Upper lobe of left lung (tissue), 6 donors: ENCODE results near the gene GNG13. TPM values are rescaled to one million over a fixed set of nuclear protein-coding genes. Genes with fewer than 3 reads are reported as not detected.
A peak's percentile ranks its signal among the peaks of the same experiment; 100 is the strongest.

Experiments used
- ATAC-seq, 2 donors: fragments of 200-7000 bp; cut with Tn5 transposase; one replicate each; pipeline ENCODE4 v1.9.1; 2022; ENCODE audit warnings: mild to moderate bottlenecking in 2 of 2, moderate library complexity in 2 of 2; ENCODE audit not compliant: low FRiP score in 2 of 2
- DNase-seq, 2 donors: peaks; one replicate each; pipeline ENCODE4 v3.0.0-alpha.2; 2019 to 2020
- H3K27ac ChIP-seq, 4 donors: fragments of 200-600 bp; sonication (generic); one replicate each; pipeline ENCODE4 v1.5.1; 2016 to 2019
- H3K27me3 ChIP-seq, 4 donors: fragments of 200-600 bp; sonication (generic); one replicate each; pipeline ENCODE4 v1.5.1; 2017 to 2019
- H3K36me3 ChIP-seq, 4 donors: fragments of 200-600 bp; sonication (generic); one replicate each; pipeline ENCODE4 v1.5.1; 2016 to 2019
- H3K4me1 ChIP-seq, 4 donors: fragments of 200-600 bp; sonication (generic); one replicate each; pipeline ENCODE4 v1.5.1; 2018 to 2019
- H3K4me3 ChIP-seq, 4 donors: fragments of 200-600 bp; sonication (generic); one replicate each; pipeline ENCODE4 v1.5.1; 2017 to 2019; ENCODE audit warnings: mild to moderate bottlenecking in 2 of 4, moderate library complexity in 1 of 4
- H3K9me3 ChIP-seq, 4 donors: fragments of 200-600 bp; sonication (generic); one replicate each; pipeline ENCODE4 v1.5.1; 2018 to 2019
- EP300 ChIP-seq, 4 donors: sonication (generic); formaldehyde crosslinking; IDR thresholded peaks; one replicate each; pipeline ENCODE4 v1.5.1; 2017; ENCODE audit warnings: antibody characterized with exemption in 4 of 4, control low read depth in 2 of 4
- POLR2A ChIP-seq, 4 donors: fragments of 450-650 bp; IDR thresholded peaks; one replicate each; pipeline ENCODE4 v1.5.1; 2016 to 2017; ENCODE audit warnings: antibody characterized with exemption in 4 of 4, mild to moderate bottlenecking in 2 of 4
- POLR2AphosphoS5 ChIP-seq, 2 donors: sonication (generic); formaldehyde crosslinking; IDR thresholded peaks; one replicate each; pipeline ENCODE4 v1.5.1; 2017; ENCODE audit warnings: antibody characterized with exemption in 2 of 2
- WGBS, 2 donors: methylation state at CpG; one replicate each; pipeline ENCODE4 v1.1.5; 2017 to 2018; 5-methylcytosine and 5-hydroxymethylcytosine counted together
- total RNA-seq, 6 donors: library from RNA; depleted of rRNA in 4 of 6; stranded (reverse); fragments of >200 nt in 4 of 6; gene quantifications; one replicate each; pipeline versions ENCODE4 v1.1.0 to v1.2.1, GENCODE V29; 2016 to 2021
- TF ChIP-seq, protein P1 (sequence below), 6 experiments: fragments of 450-650 bp in 4 of 6; fragments of 200-600 bp in 2 of 6; sonication (generic) in 2 of 6; IDR thresholded peaks; one replicate each; pipeline ENCODE4 v1.5.1; 2016 to 2019; ENCODE audit warnings: antibody characterized with exemption in 6 of 6
- donor health status: DM: no; HTN: no; CAD: no; lungs with moderate emphysema.
- donor health status: DM: no; HTN: yes; CAD: no; lungs with severe emphysema.

Gene GNG13
- total RNA-seq, 6 donors from 2014 or later: not detected

DNA sequence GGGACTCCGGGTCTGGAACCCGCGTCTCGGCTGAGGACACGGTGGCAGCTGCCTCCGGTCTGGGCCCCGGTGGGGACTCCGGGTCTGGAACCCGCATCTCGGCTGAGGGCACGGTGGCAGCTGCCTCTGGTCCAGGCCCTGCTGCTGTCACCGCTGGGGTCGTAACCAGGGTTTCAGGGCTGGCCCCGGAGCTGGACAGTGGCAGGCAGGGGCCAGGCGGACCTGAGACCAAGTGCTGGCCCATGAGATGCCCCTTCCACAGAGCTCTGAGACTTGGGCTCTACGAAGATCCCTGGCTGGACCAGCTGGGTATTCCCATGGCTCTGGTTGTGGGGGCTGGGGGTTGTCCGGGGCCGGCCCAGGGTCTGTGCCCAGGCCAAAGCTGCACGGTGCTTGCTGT lies 16.1 kb downstream of the GNG13 start:
- peak in 1 of 2 donors; percentile 66 for DNase-seq
- WGBS, 2 donors: 92 to 100% methylated on average over 6 to 8 of the region's 19 CpGs
- Histone ChIP-seq H3K27me3 (no peaks in the 10 kb centered on the region), H3K9me3 (no peaks in the 10 kb centered on the region), H3K36me3 (peaks cover 0 to 18% (median 8%) of the 10 kb centered on the region in 4 donors), H3K4me1 (peaks cover 17 to 46% (median 24%) of the 10 kb centered on the region in 4 donors), H3K27ac (no peak overlapping the region), H3K4me3 (no peak overlapping the region)
- TF ChIP-seq POLR2AphosphoS5 (IDR thresholded peaks at IDR 0.05) (no peak), POLR2A (IDR thresholded peaks at IDR 0.05) (no peak), EP300 (IDR thresholded peaks at IDR 0.05) (no peak)
- TF ChIP-seq, protein P1, sequence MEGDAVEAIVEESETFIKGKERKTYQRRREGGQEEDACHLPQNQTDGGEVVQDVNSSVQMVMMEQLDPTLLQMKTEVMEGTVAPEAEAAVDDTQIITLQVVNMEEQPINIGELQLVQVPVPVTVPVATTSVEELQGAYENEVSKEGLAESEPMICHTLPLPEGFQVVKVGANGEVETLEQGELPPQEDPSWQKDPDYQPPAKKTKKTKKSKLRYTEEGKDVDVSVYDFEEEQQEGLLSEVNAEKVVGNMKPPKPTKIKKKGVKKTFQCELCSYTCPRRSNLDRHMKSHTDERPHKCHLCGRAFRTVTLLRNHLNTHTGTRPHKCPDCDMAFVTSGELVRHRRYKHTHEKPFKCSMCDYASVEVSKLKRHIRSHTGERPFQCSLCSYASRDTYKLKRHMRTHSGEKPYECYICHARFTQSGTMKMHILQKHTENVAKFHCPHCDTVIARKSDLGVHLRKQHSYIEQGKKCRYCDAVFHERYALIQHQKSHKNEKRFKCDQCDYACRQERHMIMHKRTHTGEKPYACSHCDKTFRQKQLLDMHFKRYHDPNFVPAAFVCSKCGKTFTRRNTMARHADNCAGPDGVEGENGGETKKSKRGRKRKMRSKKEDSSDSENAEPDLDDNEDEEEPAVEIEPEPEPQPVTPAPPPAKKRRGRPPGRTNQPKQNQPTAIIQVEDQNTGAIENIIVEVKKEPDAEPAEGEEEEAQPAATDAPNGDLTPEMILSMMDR (IDR thresholded peaks at IDR 0.05): no peak
- no peak for ATAC-seq

- TF ChIP-seq POLR2AphosphoS5 (IDR thresholded peaks at IDR 0.05) (no peak), POLR2A (IDR thresholded peaks at IDR 0.05) (no peak), EP300 (IDR thresholded peaks at IDR 0.05) (no peak)
- TF ChIP-seq, protein P1 (IDR thresholded peaks at IDR 0.05): no peak
- H3K4me1 ChIP-seq: peaks cover 9 to 38% (median 17%) of the 10 kb centered on the region in 4 donors
These were observed 17.0 kb downstream of the GNG13 start for GRCh38 chr16:783404-784161.

GRCh38 chr16:782766-783403 lies 17.6 kb downstream of the GNG13 start:
- H3K4me1 ChIP-seq: peaks cover 9 to 35% (median 17%) of the 10 kb centered on the region in 4 donors
- TF ChIP-seq POLR2A (IDR thresholded peaks at IDR 0.05): no peak
- TF ChIP-seq, protein P1 (IDR thresholded peaks at IDR 0.05): no peak
- TF ChIP-seq POLR2AphosphoS5 (IDR thresholded peaks at IDR 0.05): no peak
- no peak for TF ChIP-seq EP300 (IDR thresholded peaks at IDR 0.05)
- H3K4me3 ChIP-seq: no peak overlapping the region
- DNase-seq (no peak), ATAC-seq (no peak)
- 52 to 100% methylated on average over 3 to 23 of the region's 36 CpGs for WGBS, 2 donors
- no peaks in the 10 kb centered on the region for H3K9me3 ChIP-seq
- peaks cover 0 to 18% (median 8%) of the 10 kb centered on the region in 4 donors for H3K36me3 ChIP-seq
- H3K27ac ChIP-seq: no peak overlapping the region
- no peaks in the 10 kb centered on the region for H3K27me3 ChIP-seq

More at GRCh38 chr16:783404-784161, 17.0 kb downstream of the GNG13 start:
- Histone ChIP-seq H3K27ac (no peak overlapping the region), H3K4me3 (no peak overlapping the region), H3K36me3 (peaks cover 0 to 18% (median 8%) of the 10 kb centered on the region in 4 donors), H3K27me3 (no peaks in the 10 kb centered on the region), H3K9me3 (no peaks in the 10 kb centered on the region)
- ATAC-seq (no peak), DNase-seq (no peak)
- 20 to 58% methylated on average over 5 to 17 of the region's 17 CpGs for WGBS, 2 donors

DNA sequence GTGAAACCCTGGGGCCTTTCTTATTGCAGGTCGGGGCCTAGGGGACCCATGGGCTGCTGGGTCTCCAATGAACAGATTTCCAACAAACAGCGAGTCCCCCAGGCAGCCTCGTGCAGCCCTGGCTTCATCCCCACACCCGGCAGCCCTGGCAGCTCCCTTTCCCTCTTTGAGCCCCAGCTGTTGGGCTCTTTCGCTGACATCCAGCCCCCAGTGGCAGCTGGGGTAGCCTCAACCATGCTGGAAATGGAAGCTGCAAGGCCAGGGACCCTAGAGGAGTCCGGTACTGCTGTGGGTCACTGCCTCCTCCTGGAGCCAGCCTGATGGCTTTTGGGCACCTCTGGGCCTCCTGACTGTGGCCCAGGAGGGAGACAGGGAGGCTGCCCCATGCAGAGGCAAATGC lies 18.3 kb downstream of the GNG13 start:
- DNase-seq: no peak
- 62 to 80% methylated on average over 2 to 6 of the region's 6 CpGs for WGBS, 2 donors

More for the DNA sequence above, 18.3 kb downstream of the GNG13 start:
- no peaks in the 10 kb centered on the region for H3K27me3 ChIP-seq
- H3K4me3 ChIP-seq: no peak overlapping the region
- H3K27ac ChIP-seq: no peak overlapping the region
- H3K9me3 ChIP-seq: no peaks in the 10 kb centered on the region
- peaks cover 0 to 18% (median 8%) of the 10 kb centered on the region in 4 donors for H3K36me3 ChIP-seq
- H3K4me1 ChIP-seq: peaks cover 4 to 29% (median 11%) of the 10 kb centered on the region in 4 donors
- no peak for TF ChIP-seq POLR2A (IDR thresholded peaks at IDR 0.05)
- no peak for TF ChIP-seq POLR2AphosphoS5 (IDR thresholded peaks at IDR 0.05)
- TF ChIP-seq, protein P1 (IDR thresholded peaks at IDR 0.05): no peak
- no peak for TF ChIP-seq EP300 (IDR thresholded peaks at IDR 0.05)
- ATAC-seq: no peak
